Breast epithelium (tissue), 4 donors: ENCODE results near the gene PPM1F. TPM values are rescaled to one million over a fixed set of nuclear protein-coding genes. Genes with fewer than 3 reads are reported as not detected.
A peak's percentile ranks its signal among the peaks of the same experiment; 100 is the strongest.

Experiments
- DNase-seq, 2 donors: peaks; one replicate each; pipeline ENCODE4 v3.0.0-alpha.2; 2019; ENCODE audit warnings: low spot score in 2 of 2
- H3K27ac ChIP-seq, 2 donors: fragments of 200-600 bp; sonication (generic) in 1 of 2; one replicate each; pipeline ENCODE4 v1.5.1; 2016 to 2019; ENCODE audit warnings: mild to moderate bottlenecking in 1 of 2
- H3K27me3 ChIP-seq, 2 donors: fragments of 200-600 bp; sonication (generic) in 1 of 2; one replicate each; pipeline versions ENCODE4 v1.5.1 to v1.6.0; 2017 to 2019; ENCODE audit warnings: control low read depth in 1 of 2, mild to moderate bottlenecking in 1 of 2
- H3K36me3 ChIP-seq: fragments of 200-600 bp; one replicate; pipeline ENCODE4 v1.5.1; 2019
- H3K4me1 ChIP-seq, 2 donors: fragments of 200-600 bp; sonication (generic); one replicate each; pipeline ENCODE4 v1.5.1; 2016 to 2019; ENCODE audit warnings: control low read depth in 1 of 2
- H3K4me3 ChIP-seq, 3 donors: fragments of 200-600 bp; sonication (generic); 1 replicate in 2 of 3; 2 replicates in 1 of 3; pipeline ENCODE4 v1.5.1; 2016 to 2019; ENCODE audit warnings: mild to moderate bottlenecking in 3 of 3, moderate library complexity in 2 of 3
- H3K9me3 ChIP-seq, 2 donors: fragments of 200-600 bp; sonication (generic) in 1 of 2; one replicate each; pipeline ENCODE4 v1.5.1; 2016 to 2019; ENCODE audit warnings: control low read depth in 1 of 2
- CTCF ChIP-seq, 3 donors: fragments of 450-650 bp; IDR thresholded peaks; one replicate each; pipeline ENCODE4 v1.5.1; 2016 to 2017; ENCODE audit warnings: antibody characterized with exemption in 3 of 3, mild to moderate bottlenecking in 3 of 3, moderate library complexity in 3 of 3
- POLR2A ChIP-seq: fragments of 450-650 bp; IDR thresholded peaks from one replicate; pipeline ENCODE4 v1.6.1; 2016; ENCODE audit warnings: antibody characterized with exemption, mild to moderate bottlenecking, moderate library complexity
- POLR2AphosphoS5 ChIP-seq, 3 donors: sonication (generic); formaldehyde crosslinking; IDR thresholded peaks; one replicate each; pipeline ENCODE4 v1.6.1; 2017; ENCODE audit warnings: antibody characterized with exemption in 3 of 3
- intact Hi-C: fragments of 100-400 bp; cut with DNase I; formaldehyde crosslinking; loops from one replicate; pipeline ENCODE4 v1.15.1; 2023; ENCODE audit warnings: low total_unique reads
- total RNA-seq, 3 donors: library from RNA; depleted of rRNA; stranded (reverse); fragments of >200 nt; gene quantifications; one replicate each; pipeline ENCODE4 v1.1.0, GENCODE V29; 2016

PPM1F gene
- total RNA-seq, 3 donors from 2014 or later: 24.3 to 45.2 (median 28.1) TPM

- no peaks in the 10 kb centered on the region for H3K36me3 ChIP-seq
- H3K27ac ChIP-seq: no peak overlapping the region
- no peak for DNase-seq
- TF ChIP-seq POLR2A (no peak), POLR2AphosphoS5 (IDR thresholded peaks at IDR 0.05) (no peak), CTCF (IDR thresholded peaks at IDR 0.05) (no peak)
- H3K9me3 ChIP-seq: no peaks in the 10 kb centered on the region
- H3K27me3 ChIP-seq: no peaks in the 10 kb centered on the region
- H3K4me1 ChIP-seq: no peaks in the 10 kb centered on the region
- intact Hi-C loops: no loop called here
- no peak overlapping the region for H3K4me3 ChIP-seq
These were observed 30.1 kb downstream of the PPM1F start for GRCh38 chr22:21922370-21923162.

- Histone ChIP-seq H3K4me1 (no peaks in the 10 kb centered on the region), H3K9me3 (no peaks in the 10 kb centered on the region), H3K27me3 (no peaks in the 10 kb centered on the region), H3K4me3 (no peak overlapping the region), H3K36me3 (no peaks in the 10 kb centered on the region), H3K27ac (peak overlapping the region in 1 of 2 donors; percentile 15)
- TF ChIP-seq POLR2A: no peak
- TF ChIP-seq CTCF (IDR thresholded peaks at IDR 0.05): no peak
- no peak for TF ChIP-seq POLR2AphosphoS5 (IDR thresholded peaks at IDR 0.05)
- no peak for DNase-seq
- intact Hi-C loops: no loop called here
These were observed 30.9 kb downstream of the PPM1F start for GRCh38 chr22:21921729-21922128.

GRCh38 chr22:21921184-21921721 lies 31.4 kb downstream of the PPM1F start:
- intact Hi-C loops: no loop called here

GRCh38 chr22:21920341-21921183 lies 32.1 kb downstream of the PPM1F start:
- H3K27me3 ChIP-seq: no peaks in the 10 kb centered on the region
- H3K4me1 ChIP-seq: no peaks in the 10 kb centered on the region
- H3K9me3 ChIP-seq: no peaks in the 10 kb centered on the region
- DNase-seq: no peak
- H3K36me3 ChIP-seq: no peaks in the 10 kb centered on the region
- no peak for TF ChIP-seq CTCF (IDR thresholded peaks at IDR 0.05)
- no peak for TF ChIP-seq POLR2A
- no peak for TF ChIP-seq POLR2AphosphoS5 (IDR thresholded peaks at IDR 0.05)
- H3K4me3 ChIP-seq: no peak overlapping the region
- peak overlapping the region; percentile 50 to 58 for H3K27ac ChIP-seq
- intact Hi-C loops: no loop called here

More at GRCh38 chr22:21921184-21921721, 31.4 kb downstream of the PPM1F start:
- TF ChIP-seq POLR2AphosphoS5 (IDR thresholded peaks at IDR 0.05): no peak
- TF ChIP-seq CTCF (IDR thresholded peaks at IDR 0.05): no peak
- no peak for TF ChIP-seq POLR2A
- H3K4me1 ChIP-seq: no peaks in the 10 kb centered on the region
- no peak for DNase-seq
- no peaks in the 10 kb centered on the region for H3K27me3 ChIP-seq
- H3K36me3 ChIP-seq: no peaks in the 10 kb centered on the region
- H3K27ac ChIP-seq: peak overlapping the region; percentile 15 to 50
- H3K9me3 ChIP-seq: no peaks in the 10 kb centered on the region
- no peak overlapping the region for H3K4me3 ChIP-seq
